Left renal cortex interstitium (tissue), 4 donors: ENCODE measurements around the gene TRPV2. TPM values are rescaled to one million over a fixed set of nuclear protein-coding genes. Genes with fewer than 3 reads are reported as not detected.
"Not testable (repeated sequence)": the region's sequence is repeated elsewhere in the genome, so short reads cannot be mapped to it uniquely, and the experiment has no call there.

ENCODE experiments used
- DNase-seq, 4 donors: peaks; one replicate each; pipeline ENCODE4 v3.0.0-alpha.2; 2013; ENCODE audit warnings: low read depth in 4 of 4, low spot score in 2 of 4, missing footprints in 1 of 4
- polyA plus RNA-seq, 4 donors: library from polyadenylated mRNA; unstranded; fragments of 120-200 nt; gene quantifications; one replicate each; pipeline ENCODE4 v1.2.1, GENCODE V29; 2013; ENCODE audit not compliant: insufficient read length in 4 of 4

TRPV2 gene
- polyA plus RNA-seq, 4 donors = 2.5 to 3.4 (median 2.8) TPM

DNA sequence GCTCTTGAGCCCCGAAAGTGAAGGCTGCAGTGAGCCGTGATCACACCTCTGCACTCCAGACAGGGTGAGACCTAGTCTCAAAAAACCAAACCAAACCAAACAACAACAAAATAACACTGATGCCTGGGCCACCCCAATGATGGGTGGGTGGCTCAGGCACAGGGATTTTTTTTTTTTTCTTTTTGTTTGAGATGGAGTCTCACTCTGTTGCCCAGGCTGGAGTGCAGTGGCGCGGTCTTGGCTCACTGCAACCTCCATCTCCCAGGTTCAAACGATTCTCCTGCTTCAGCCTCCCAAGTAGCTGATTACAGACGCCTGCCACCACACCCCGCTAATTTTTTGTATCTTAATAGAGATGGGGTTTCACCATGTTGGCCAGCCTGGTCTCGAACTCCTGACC lies 36.9 kb downstream of the TRPV2 start:
- DNase-seq = not testable (repeated sequence)

- DNase-seq = no peak
Observed at GRCh38 chr17:16453493-16453851, 38.1 kb downstream of the TRPV2 start.

DNA sequence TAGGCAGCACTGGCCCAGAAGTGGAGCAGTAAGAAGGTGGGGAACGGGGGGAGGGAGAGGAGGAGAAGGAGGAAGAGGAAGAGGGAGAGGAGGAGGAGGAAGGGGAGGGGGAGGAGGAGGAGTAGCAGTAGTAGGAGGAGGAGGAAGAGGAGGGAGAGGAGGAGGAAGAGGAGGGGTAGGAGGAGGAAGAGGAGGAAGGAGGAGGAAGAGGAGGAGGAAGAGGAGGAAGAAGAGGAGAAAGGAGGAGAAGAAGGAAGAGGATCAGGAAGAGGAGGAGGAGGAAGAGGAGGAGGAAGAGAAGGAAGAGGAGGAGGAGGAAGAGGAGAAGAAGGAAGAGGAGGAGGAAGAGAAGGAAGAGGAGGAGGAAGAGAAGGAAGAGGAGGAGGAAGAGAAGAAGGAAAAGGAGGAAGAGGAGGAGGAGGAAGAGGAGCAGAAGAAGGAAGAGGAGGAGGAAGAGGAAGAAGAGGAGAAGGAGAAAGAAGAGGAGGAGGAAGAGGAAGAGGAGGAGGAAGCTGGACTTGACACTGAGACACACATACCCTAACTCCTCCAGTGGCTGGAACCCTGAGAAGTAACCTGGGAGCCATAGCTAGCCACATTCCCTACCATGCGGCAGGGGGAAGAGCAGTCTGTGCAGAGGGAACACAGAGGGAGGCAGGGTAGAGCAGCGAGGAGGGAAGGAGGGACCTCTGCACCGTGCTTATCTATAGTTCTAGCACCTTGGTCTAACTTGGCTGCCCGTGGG lies 40.8 kb downstream of the TRPV2 start:
- DNase-seq = no peak

GRCh38 chr17:16456742-16457316 lies 41.5 kb downstream of the TRPV2 start:
- DNase-seq = no peak

- DNase-seq = no peak
Observed at GRCh38 chr17:16459271-16459670, 43.9 kb downstream of the TRPV2 start.

- DNase-seq = no peak
Observed at GRCh38 chr17:16459855-16460550, 44.6 kb downstream of the TRPV2 start.

DNA sequence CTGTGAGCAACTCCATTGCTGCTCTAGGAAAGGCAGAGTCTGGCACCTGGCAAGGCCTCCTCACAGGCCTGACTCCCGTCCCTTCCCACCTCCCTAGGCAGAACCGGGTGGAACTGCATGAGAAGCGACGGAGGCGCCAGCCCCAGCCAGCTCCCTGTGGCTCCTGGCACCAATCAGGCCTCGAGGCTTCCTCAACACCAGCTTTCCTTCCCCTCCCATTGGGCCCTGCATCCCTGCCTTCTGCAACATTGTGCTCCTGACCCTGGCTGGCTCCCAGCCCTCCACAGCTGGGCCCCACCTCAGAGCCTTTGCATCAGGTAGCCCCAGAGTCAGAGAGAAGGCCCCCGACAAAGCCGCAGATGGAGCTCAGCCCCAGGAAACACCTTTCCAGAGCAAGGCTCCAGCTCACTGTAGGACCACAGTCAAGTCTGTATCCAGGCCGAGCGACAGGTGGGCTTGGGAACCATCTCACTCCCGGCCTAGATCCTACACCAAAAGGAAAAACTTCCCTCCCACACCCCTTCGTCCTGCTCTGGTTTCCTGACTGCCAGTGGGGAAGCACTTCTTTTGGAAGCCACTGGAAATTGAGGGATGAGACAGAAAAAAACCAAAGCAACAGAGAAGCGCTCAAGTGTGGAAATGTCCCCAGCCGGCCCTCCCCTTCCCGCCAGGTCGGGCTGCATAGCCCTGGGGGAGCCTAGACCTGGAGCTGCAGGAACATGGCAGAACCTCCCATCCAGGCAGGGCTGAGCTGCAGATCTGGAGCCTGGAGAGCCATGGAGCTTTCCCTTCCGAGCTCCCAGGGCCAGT lies 45.6 kb downstream of the TRPV2 start:
- no peak for DNase-seq

DNA sequence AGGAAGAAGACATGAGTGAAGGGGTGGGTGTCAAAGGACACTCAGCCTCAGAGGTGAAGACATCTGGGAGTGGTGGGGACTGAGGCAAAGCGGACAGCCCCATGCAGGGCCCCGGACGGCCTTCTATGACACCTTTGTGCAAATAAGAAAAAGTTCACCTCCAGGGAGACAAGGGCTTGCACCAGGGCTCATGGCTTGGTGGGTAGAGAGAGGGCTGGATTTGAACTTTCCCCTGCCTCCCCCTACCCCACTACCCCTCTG lies 46.2 kb downstream of the TRPV2 start:
- no peak for DNase-seq

- DNase-seq = no peak
Observed at GRCh38 chr17:16462070-16462864, 46.9 kb downstream of the TRPV2 start.

DNA sequence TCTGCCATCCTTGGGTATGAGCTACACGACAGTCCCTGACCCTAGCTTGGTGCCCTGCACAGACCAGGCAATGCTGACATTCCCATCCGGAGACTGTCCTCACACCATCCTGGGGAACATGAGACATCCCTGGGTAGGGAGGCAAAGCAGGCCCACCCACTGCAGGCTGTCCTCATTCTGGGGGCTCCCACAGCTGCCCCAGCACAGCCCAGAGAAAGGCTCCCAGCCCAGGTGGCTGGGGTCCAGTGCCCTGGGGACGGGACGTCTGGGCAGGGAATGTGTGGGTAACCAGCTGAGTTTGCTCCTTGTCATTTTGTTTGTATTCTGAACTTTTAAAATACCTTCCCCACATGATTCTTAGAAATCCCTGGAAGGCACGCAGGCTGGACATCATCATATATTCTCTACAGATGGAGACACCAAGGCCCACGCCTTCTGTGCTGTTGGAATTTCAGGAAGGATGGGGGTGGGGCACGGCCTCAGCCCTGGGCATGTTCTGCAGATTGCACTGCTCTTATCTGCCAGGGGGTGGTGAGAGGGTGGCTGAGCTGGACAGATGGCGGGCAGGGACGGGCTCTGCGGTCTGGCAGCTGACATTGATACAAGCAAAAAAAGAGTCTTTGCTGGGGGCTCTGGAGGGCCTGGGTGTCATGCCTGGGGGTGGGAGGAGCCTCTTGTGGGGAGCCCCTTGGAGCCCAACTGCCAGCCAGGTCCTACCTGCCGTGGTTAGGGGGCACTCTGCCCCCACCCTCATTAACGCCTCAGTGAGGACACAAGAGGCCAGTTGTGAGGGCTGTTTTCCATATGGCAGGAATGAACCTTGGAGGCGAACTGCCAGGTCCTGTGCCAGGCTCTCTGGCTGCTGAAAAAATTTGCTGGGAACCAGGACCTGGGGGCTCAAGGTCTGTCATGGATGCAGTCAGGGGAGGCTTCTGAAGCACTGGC lies 48.3 kb downstream of the TRPV2 start:
- DNase-seq = no peak

DNA sequence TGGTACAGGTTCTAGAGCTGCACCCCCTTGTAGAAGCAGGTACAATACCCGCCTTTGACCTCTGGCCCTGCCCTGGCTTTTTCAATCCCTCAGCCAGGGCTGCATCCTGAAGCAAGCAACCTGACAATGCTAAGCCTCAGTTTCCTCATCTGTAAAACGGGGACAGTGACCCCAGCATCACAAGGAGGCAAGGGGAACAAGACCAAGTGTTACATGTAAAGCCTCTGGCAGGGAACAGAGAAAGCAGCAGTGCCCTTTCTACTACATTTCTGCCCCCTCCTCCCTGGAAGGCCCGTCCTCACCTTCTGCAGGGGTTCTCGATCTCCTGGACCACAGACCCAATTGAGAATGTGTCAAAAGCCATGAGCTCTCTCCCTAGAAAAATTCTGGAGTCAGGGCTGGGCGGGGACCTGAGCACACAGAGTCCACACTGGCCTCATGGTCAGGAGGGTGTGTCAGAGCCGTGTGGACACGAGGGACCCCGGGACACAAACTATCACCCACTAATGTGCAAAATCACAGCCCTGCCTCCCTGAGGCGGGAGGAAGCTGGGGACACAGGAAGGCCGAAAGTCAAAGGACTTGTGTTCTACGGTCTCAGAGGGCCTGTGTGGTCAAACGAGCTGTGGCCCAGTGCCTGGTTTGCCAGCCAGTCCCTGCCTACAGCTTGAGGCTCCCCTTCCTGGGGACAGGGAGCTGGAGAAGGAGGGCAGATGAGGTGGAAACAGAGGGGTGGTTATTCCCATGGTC lies 49.1 kb downstream of the TRPV2 start:
- no peak for DNase-seq

DNA sequence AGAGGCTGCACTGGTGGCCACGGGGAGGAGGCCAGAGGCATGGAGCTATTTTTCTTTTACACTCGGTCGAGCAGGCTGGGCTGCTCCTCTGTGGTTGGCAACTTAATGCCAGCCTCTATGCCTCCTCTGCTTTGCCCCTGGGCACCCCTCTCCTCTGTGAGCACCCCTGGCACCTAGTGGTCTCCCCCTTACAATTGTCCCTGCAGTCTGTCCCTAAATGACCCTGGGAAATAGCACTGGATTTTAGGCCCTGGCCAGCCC lies 49.6 kb downstream of the TRPV2 start:
- DNase-seq = no peak

GRCh38 chr17:16465861-16466338 lies 50.5 kb downstream of the TRPV2 start:
- no peak for DNase-seq

DNA sequence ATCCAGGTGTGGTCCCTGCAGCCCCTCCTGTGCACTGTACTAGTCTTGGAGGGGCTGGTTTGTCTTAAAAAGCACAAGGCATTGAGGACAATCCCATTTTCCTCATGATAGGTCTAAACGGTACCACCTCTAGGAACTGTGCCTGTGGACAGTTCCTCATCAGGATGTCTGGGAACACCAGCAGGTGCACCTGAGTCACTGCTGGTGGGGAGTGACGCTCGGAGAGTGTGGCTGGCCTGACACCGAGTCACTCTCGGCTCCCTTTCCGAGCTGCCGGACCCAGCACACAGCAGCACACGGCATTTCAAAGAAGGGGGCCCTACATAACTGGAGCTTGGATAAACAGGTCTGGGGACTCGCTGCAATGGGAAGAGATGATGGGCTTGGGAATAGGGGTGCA lies 51.0 kb downstream of the TRPV2 start:
- DNase-seq = no peak

DNA sequence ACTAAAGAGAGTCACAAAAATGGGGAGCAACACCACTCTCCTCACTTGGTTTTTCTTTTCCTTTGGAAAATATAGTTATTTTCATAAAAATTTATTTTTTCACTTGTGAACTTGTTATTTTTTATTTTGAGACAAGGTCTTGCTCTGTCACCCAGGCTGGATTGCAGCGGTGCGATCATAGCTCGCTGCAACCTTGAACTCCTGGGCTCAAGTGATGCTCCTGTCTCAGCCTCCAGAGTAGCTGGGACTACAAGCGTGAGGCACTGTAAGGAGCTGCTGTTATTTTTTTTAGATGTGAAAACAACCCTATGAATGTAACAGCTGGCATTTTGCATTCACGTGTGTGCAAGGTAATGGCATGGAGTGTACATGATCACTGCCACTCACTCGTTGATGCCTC lies 51.7 kb downstream of the TRPV2 start:
- no peak for DNase-seq

GRCh38 chr17:16467886-16468285 lies 52.5 kb downstream of the TRPV2 start:
- DNase-seq = no peak

- no peak for DNase-seq
Observed at GRCh38 chr17:16468428-16468992, 53.1 kb downstream of the TRPV2 start.

DNA sequence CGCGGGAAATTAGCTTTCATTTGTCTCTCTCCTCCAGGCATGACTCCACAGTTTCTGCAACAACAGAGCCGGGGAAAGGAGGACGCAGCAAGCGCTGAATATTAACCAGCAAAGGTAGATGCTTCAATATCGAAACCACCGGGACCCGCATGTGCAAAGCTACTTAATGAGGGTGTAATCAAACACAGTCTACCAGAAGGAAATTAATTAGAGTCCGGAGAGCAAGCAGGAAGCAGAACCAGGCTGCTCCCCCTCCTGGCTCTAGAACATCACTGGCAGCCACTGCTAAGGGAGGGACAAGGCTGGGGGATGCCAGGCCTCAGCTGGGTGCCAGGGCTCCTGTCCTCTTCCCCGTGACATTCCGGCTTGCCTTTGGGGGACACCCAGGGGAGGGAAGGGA lies 54.9 kb downstream of the TRPV2 start:
- DNase-seq = no peak

- no peak for DNase-seq
Observed at GRCh38 chr17:16471295-16471694, 55.9 kb downstream of the TRPV2 start.
